ENCODE data around the gene VPS13D. TPM values are rescaled to one million over a fixed set of nuclear protein-coding genes. Genes with fewer than 3 reads are reported as not detected.

The VPS13D gene
- total RNA-seq, 1 donor from 2014 or later = 31.1 TPM

Other genes starting within 250 kb of the VPS13D start
- gene MFN2, start 249.6 kb upstream of the VPS13D start, total RNA-seq = 45.0 TPM
- gene MIIP, start 210.5 kb upstream of the VPS13D start, total RNA-seq = 10.1 TPM
- gene TNFRSF8, start 166.7 kb upstream of the VPS13D start, total RNA-seq = 0.18 TPM
- gene TNFRSF1B, start 63.0 kb upstream of the VPS13D start, total RNA-seq = 16.8 TPM

Measured in left lobe of liver (tissue), 1 donor.